ENCODE results near the gene NXF1.
"Not testable (repeated sequence)": the region's sequence is repeated elsewhere in the genome, so short reads cannot be mapped to it uniquely, and the experiment has no call there.

NXF1 gene

DNA sequence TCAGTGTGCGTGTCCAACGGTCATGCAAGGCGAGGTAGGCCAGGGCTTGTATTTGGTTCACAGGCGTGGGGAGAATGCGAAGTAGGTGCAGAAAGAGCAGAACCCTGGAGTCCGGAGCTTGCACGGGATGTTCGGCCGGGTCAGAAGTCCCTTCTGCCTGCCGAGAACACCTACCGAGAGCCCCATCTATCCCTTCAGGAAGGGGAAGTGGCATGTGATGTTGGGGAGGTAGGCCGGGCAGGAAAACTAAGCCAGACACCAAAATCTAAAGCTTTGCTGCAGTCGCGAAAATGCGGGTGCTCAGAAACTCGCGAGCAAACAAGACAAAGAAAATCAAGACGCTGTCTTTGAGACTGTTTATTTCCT lies 34.5 kb downstream of the NXF1 start:
- TF ChIP-seq, protein P1, sequence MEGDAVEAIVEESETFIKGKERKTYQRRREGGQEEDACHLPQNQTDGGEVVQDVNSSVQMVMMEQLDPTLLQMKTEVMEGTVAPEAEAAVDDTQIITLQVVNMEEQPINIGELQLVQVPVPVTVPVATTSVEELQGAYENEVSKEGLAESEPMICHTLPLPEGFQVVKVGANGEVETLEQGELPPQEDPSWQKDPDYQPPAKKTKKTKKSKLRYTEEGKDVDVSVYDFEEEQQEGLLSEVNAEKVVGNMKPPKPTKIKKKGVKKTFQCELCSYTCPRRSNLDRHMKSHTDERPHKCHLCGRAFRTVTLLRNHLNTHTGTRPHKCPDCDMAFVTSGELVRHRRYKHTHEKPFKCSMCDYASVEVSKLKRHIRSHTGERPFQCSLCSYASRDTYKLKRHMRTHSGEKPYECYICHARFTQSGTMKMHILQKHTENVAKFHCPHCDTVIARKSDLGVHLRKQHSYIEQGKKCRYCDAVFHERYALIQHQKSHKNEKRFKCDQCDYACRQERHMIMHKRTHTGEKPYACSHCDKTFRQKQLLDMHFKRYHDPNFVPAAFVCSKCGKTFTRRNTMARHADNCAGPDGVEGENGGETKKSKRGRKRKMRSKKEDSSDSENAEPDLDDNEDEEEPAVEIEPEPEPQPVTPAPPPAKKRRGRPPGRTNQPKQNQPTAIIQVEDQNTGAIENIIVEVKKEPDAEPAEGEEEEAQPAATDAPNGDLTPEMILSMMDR (IDR thresholded peaks at IDR 0.05; ENCODE audit: insufficient read depth, low read length, missing control alignments): no peak

DNA sequence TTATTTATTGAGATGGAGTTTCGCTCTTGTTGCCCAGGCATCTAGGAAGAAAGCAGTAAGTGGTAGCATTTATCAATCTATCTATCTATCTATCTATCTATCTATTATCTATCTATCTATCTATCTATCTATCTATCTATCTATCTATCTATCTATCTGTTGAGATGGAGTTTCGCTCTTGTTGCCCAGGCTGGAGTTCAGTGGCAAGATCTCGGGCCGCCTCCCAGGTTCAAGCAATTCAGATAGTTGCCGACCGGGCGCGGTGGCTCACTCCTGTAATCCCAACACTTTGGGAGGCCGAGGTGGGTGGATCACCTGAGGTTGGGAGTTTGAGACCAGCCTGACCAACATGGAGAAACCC lies 44.4 kb downstream of the NXF1 start:
- CTCF ChIA-PET: interaction anchor here (4.0 kb wide), 1 partner anchor 26 kb away, joined by 24 read pairs; no protein-coding TSS in a partner anchor
- not testable (repeated sequence) for DNase-seq (ENCODE audit: low read depth, low spot score)
- POLR2A ChIA-PET: interaction anchor here (1.0 to 1.8 kb wide), 6 partner anchors 9 to 169 kb away, joined by 3 to 12 read pairs (median 6); partner anchors contain the start of genes C11orf98, CSKMT, STX5 and TAF6L
- peak overlapping the region; percentile 8; the same call in 1 of the 2 replicates for H3K4me3 ChIP-seq (ENCODE audit: low read depth, low read length)

More for the DNA sequence above, 34.5 kb downstream of the NXF1 start:
- DNase-seq (ENCODE audit: low read depth, low spot score): no peak
- CTCF ChIA-PET: interaction anchor here (0.9 to 13.3 kb wide), 5 partner anchors 9 to 103 kb away, joined by 3 to 189 read pairs (median 5); partner anchors contain the start of genes POLR2G, TMEM179B and ZBTB3
- H3K4me3 ChIP-seq (ENCODE audit: low read depth, low read length): peak overlapping the region; percentile 86
- POLR2A ChIA-PET: interaction anchor here (0.6 to 2.6 kb wide), 9 partner anchors 9 to 179 kb away, joined by 3 to 16 read pairs (median 5); partner anchors contain the start of genes C11orf98, CSKMT, HNRNPUL2 and POLR2G

DNA sequence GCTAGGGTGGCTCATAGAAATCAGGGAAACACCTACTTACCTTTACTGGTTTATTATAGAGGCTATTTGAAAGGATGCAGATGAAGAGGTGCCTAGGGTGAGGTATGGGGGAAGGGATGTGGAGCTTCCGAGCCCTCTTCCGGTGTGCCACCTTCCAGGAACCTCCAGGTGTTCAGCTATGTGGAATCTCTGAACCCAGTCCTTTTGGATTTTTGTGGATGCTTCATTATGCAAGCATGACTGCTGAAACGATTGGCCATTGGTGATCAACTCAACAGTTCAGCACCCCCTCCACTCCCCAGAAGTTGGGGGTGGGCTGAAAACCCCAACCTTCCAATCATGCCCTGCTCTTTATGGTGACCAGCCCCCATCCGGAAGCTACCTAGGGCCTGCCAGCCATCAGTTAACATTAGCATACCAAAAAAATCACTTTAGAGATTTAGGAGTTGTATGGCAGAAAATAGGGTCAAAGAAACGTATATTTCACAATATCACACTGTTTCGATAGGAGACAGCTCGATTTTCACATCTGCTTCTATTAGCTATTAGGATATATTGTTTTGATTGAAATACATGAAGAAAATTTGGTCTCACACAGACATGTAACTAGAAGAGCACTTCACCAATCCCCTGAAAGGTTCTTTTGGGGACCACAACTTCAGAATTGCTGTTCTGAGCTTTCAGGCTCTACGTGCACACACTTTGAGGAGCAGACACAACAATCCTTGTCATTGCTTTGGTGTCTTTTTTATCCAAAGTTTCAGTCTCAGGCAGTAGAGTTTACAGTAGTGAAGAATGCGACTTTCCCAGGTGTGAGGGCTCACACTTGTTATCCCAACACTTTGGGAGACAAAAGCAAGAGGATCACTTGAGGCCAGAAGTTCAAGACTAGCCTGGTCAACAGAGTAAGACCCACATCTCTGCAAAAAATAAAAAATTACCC lies 47.1 kb downstream of the NXF1 start:
- no peak for DNase-seq (ENCODE audit: low read depth, low spot score)
- TF ChIP-seq, protein P1 (IDR thresholded peaks at IDR 0.05; ENCODE audit: insufficient read depth, low read length, missing control alignments): no peak
- H3K4me3 ChIP-seq (ENCODE audit: low read depth, low read length): no peak overlapping the region
- CTCF ChIA-PET: interaction anchor here (1.0 to 1.6 kb wide), 3 partner anchors 10 to 35 kb away, joined by 3 to 13 read pairs (median 3); partner anchors contain the start of gene TMEM179B
- POLR2A ChIA-PET: no interaction called here

DNA sequence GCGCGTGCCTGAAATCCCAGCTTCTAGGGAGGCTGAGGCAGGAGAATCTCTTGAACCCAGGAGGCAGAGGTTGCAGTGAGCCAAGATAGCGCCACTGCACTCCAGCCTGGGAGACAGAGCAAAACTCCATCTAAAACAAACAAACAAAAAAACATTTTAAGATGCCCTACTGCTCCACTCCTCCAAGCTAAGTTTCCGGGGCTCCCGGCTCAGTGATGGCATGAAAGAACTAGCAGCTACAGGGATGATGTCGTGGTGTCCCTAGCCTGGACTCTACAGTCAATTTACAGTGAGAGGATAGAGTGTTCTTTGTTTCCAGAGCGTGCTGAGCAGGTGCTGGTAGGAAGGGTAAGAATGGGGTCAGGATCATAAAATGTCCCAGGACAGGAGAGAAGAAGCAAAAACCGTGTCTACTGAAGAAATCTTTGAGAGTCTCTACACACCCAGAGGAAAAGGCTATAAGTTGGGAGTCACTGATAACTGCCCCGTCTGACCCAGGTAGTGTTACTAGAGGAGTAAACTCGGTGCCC lies 50.1 kb downstream of the NXF1 start:
- CTCF ChIA-PET: interaction anchor here (1.8 to 2.4 kb wide), 2 partner anchors 14 to 60 kb away, joined by 5 to 7 read pairs; no protein-coding TSS in a partner anchor
- TF ChIP-seq, protein P1 (IDR thresholded peaks at IDR 0.05; ENCODE audit: insufficient read depth, low read length, missing control alignments): no peak
- POLR2A ChIA-PET: no interaction called here
- H3K4me3 ChIP-seq (ENCODE audit: low read depth, low read length): no peak overlapping the region
- DNase-seq (ENCODE audit: low read depth, low spot score): no peak

DNA sequence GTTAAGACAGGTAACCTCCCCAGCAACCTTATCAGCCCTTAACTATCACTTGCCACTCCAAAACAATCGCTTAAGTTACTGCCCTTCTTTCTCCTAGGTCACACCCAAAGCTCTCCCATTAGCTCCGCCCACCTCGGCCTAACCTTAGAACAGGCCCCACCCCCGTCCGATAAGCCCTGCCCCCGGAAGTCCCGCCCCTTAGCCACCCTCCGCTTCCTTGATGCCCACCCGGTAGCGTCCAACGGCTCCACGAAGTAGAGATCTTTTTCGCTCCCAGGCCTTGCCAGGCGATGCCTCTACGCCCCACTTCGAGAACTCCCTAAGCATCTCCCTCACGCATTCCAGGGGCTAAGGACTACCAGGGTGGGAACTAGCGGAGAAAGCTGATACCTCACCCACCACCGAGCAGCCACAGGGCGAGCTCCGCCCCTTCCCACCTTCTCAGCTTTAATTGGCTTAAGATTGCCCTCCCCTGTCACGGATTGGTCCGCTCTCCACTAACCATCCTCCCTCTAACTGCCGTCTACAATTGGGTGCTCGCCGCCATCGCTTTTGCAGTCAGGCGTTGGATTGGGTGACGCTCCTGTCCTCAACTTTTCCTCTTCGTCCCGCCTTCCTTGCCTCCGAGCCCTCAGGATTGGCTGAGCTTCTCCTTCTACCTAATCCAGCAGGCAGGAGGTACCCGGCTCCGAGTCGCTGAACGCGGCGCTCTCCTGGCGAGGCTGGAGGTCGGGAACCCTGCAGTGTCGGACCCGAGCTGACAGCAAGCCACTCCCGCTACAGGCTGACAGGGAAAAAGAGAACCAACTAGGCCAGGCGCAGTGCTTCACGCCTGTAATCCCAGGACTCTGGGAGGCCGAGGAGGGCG lies 51.3 kb downstream of the NXF1 start, which contains the start of gene ZBTB3:
TSS of gene ZBTB3 (minus strand) at position 425 of the 868 bp plus-strand sequence. CDS start 496 bp downstream, outside the sequence.
- ChIA-PET POLR2A (interaction anchor here (0.6 to 2.5 kb wide), 17 partner anchors 8 to 180 kb away, joined by 3 to 18 read pairs (median 4); partner anchors contain the start of genes BSCL2, EEF1G, GNG3 and HNRNPUL2), CTCF (interaction anchor here (0.8 to 2.4 kb wide), 11 partner anchors 8 to 211 kb away, joined by 3 to 17 read pairs (median 3); partner anchors contain the start of genes POLR2G, TAF6L and TMEM179B)
- H3K4me3 ChIP-seq (ENCODE audit: low read depth, low read length): peak within 1 kb of the TSS; percentile 75
- DNase-seq (ENCODE audit: low read depth, low spot score): peak; percentile 93
- TF ChIP-seq, protein P1 (IDR thresholded peaks at IDR 0.05; ENCODE audit: insufficient read depth, low read length, missing control alignments): no peak

Measured in AG04449 (cell line).